Gastrocnemius medialis (tissue), 4 donors: ENCODE results near the gene TNNT3.

ENCODE experiments used
- POLR2A ChIP-seq, 2 donors: fragments of 450-650 bp; IDR thresholded peaks; one replicate each; pipeline ENCODE4 v1.6.1; 2017; ENCODE audit warnings: antibody characterized with exemption in 2 of 2, mild to moderate bottlenecking in 2 of 2, moderate library complexity in 2 of 2
- TF ChIP-seq, protein P1 (sequence below), 5 experiments: fragments of 450-650 bp in 3 of 5; fragments of 200-600 bp in 2 of 5; sonication (generic) in 2 of 5; IDR thresholded peaks in 4 of 5; conservative IDR thresholded peaks in 1 of 5; 1 replicate in 4 of 5; 2 replicates in 1 of 5; pipeline ENCODE4 v1.5.1; 2016 to 2019; ENCODE audit warnings: antibody characterized with exemption in 5 of 5, mild to moderate bottlenecking in 3 of 5, moderate library complexity in 3 of 5

DNA sequence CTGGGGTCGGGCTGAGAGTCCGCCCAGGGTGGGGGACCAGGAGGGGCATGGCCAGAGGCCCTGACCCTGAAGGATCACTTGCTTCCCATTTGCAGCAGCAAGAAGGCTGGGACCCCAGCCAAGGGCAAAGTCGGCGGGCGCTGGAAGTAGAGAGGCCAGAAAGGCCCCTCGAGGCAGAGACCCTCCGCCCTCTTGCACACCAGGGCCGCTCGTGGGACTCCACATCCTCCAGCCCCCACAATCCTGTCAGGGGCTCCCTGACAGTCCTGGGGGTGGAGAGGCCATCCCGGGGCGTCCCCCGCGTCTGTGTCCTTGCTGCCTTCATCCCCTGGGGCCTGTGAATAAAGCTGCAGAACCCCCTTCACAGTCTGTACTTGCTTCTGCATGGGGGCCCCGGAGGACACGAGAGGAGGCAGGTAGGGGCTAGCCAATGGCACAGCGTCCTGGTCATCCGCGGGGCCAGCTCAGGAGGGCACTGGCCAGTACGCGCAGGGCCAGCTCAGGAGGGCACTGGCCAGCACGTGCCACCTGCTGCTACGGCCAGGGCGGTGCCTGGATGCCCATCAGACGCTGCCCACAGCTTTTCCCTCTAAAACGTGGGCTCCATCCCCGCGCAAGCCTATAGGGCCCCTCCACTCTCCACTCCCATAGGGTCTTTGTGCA, 19.0 kb downstream of the TNNT3 start:
- TF ChIP-seq, protein P1, sequence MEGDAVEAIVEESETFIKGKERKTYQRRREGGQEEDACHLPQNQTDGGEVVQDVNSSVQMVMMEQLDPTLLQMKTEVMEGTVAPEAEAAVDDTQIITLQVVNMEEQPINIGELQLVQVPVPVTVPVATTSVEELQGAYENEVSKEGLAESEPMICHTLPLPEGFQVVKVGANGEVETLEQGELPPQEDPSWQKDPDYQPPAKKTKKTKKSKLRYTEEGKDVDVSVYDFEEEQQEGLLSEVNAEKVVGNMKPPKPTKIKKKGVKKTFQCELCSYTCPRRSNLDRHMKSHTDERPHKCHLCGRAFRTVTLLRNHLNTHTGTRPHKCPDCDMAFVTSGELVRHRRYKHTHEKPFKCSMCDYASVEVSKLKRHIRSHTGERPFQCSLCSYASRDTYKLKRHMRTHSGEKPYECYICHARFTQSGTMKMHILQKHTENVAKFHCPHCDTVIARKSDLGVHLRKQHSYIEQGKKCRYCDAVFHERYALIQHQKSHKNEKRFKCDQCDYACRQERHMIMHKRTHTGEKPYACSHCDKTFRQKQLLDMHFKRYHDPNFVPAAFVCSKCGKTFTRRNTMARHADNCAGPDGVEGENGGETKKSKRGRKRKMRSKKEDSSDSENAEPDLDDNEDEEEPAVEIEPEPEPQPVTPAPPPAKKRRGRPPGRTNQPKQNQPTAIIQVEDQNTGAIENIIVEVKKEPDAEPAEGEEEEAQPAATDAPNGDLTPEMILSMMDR (IDR thresholded peaks at IDR 0.05 in 4 of 5, conservative IDR thresholded peaks at IDR 0.05 in 1 of 5): no peak
- TF ChIP-seq POLR2A (IDR thresholded peaks at IDR 0.05): no peak
